ENCODE measurements around the gene CYP3A4. TPM values are rescaled to one million over a fixed set of nuclear protein-coding genes. Genes with fewer than 3 reads are reported as not detected.

Gene CYP3A4
- total and polyA plus RNA-seq, 2 of the 8 experiments (the other 6 are each of a cell fraction or from before 2014, with no cell fraction given) = not detected

DNA sequence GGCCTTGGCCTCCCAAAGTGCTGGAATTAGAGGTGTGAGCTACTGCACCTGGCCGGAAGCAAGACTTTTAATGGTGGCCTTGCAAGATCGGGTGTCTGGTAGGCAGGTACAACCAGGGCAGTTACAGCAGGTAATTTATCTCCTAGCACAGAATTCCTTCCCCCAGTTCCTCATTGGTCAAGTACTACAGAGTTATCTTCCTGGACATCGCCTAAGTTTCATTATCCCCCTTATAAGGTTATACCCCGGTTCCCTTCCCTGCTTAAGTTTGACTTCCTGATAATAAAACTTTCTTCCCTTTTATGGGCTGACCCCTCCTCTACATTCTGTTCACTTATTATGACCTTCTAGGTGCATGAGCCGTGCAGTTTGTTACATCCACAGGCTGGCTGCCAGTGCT, 24.8 kb upstream of the CYP3A4 start (continued):
- TF ChIP-seq, protein P1, sequence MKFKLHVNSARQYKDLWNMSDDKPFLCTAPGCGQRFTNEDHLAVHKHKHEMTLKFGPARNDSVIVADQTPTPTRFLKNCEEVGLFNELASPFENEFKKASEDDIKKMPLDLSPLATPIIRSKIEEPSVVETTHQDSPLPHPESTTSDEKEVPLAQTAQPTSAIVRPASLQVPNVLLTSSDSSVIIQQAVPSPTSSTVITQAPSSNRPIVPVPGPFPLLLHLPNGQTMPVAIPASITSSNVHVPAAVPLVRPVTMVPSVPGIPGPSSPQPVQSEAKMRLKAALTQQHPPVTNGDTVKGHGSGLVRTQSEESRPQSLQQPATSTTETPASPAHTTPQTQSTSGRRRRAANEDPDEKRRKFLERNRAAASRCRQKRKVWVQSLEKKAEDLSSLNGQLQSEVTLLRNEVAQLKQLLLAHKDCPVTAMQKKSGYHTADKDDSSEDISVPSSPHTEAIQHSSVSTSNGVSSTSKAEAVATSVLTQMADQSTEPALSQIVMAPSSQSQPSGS (IDR thresholded peaks at IDR 0.05; ENCODE audit: low read length) = no peak
